Measurements from ENCODE around the gene MED25. TPM values are rescaled to one million over a fixed set of nuclear protein-coding genes. Genes with fewer than 3 reads are reported as not detected.

Gene MED25
- total and polyA plus RNA-seq, 12 donors = 39.5 to 149 (median 54.9) TPM

- intact Hi-C loops (cut with DNase I) = loop anchor here in 6 of 10 donors (2.0 to 5.0 kb wide), 5 partner anchors 25 to 39 kb away; partner anchors contain the start of genes FUZ (in 3 of the 6), MED25 (in 2 of the 6), AKT1S1 (in 1 of the 6) and TBC1D17 (in 1 of the 6)
- Histone ChIP-seq H3K27me3 (no peaks in the 10 kb centered on the region), H3K4me1 (peaks cover 9 to 49% (median 29%) of the 10 kb centered on the region in 9 donors), H3K27ac (peak overlapping the region; percentile 96 to 100 (median 99)), H3K4me3 (peak overlapping the region; percentile 71 to 100 (median 86)), H3K9me3 (peaks cover 0 to 10% (median 0%) of the 10 kb centered on the region in 11 donors), H3K36me3 (peaks cover 0 to 26% (median 8%) of the 10 kb centered on the region in 9 donors)
- WGBS, 2 donors = 1 to 2% methylated on average over 66 to 78 of the region's 78 CpGs
- TF ChIP-seq, protein P1, sequence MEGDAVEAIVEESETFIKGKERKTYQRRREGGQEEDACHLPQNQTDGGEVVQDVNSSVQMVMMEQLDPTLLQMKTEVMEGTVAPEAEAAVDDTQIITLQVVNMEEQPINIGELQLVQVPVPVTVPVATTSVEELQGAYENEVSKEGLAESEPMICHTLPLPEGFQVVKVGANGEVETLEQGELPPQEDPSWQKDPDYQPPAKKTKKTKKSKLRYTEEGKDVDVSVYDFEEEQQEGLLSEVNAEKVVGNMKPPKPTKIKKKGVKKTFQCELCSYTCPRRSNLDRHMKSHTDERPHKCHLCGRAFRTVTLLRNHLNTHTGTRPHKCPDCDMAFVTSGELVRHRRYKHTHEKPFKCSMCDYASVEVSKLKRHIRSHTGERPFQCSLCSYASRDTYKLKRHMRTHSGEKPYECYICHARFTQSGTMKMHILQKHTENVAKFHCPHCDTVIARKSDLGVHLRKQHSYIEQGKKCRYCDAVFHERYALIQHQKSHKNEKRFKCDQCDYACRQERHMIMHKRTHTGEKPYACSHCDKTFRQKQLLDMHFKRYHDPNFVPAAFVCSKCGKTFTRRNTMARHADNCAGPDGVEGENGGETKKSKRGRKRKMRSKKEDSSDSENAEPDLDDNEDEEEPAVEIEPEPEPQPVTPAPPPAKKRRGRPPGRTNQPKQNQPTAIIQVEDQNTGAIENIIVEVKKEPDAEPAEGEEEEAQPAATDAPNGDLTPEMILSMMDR (IDR thresholded peaks at IDR 0.05) = peak in 1 of 9 donors; percentile 7
- ATAC-seq (no peak), DNase-seq (peak; percentile 45 to 46)
Observed at GRCh38 chr19:49851456-49852259, 33.6 kb downstream of the MED25 start.

- WGBS, 2 donors = 76 to 77% methylated on average over 14 of the region's 14 CpGs
- no peaks in the 10 kb centered on the region for H3K27me3 ChIP-seq
- H3K36me3 ChIP-seq = peaks cover 0 to 36% (median 14%) of the 10 kb centered on the region in 9 donors
- H3K27ac ChIP-seq = no peak overlapping the region
- peak overlapping the region in 6 of 10 donors; percentile 74 to 100 (median 84) for H3K4me3 ChIP-seq
- TF ChIP-seq, protein P1 (IDR thresholded peaks at IDR 0.05) = no peak
- DNase-seq (no peak), ATAC-seq (no peak)
- H3K9me3 ChIP-seq = peaks cover 0 to 10% (median 0%) of the 10 kb centered on the region in 11 donors
- intact Hi-C loops (cut with DNase I) = loop anchor here in 4 of 10 donors (5.0 kb wide), 2 partner anchors 35 to 40 kb away; partner anchors contain the start of genes FUZ (in 3 of the 4) and MED25 (in 1 of the 4)
- H3K4me1 ChIP-seq = peaks cover 9 to 49% (median 29%) of the 10 kb centered on the region in 9 donors
Observed at GRCh38 chr19:49852631-49853126, 34.6 kb downstream of the MED25 start.

DNA sequence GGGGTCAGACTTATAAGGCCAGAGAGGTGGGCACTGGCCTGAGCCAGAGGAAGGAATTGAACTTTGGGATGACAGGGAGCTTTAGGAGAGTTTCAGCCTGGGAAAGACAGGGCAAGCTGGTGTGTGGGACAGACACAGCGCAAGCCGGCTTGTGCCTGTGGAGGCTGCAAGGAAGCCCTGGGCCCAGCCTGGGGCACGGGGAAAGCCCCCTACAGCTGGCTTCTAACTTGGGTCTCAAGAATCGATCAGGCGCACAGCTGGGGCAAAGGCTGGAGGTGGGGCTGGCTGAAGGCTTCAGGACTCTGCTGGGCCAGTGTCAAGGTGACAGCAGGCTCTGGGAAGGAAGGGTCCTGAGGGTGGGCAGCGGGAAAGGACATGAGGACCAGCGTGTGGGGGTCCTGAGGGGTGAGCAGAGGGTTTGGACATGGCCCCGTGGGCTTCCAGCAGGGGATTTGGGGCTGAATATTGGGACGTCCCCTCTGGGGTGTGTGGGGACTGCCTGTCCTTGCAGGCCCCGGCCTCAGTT, 35.8 kb downstream of the MED25 start:
- Histone ChIP-seq H3K9me3 (peaks cover 0 to 8% (median 0%) of the 10 kb centered on the region in 11 donors), H3K36me3 (peaks cover 0 to 48% (median 21%) of the 10 kb centered on the region in 9 donors), H3K27me3 (no peaks in the 10 kb centered on the region), H3K27ac (no peak overlapping the region), H3K4me3 (no peak overlapping the region), H3K4me1 (peaks cover 9 to 40% (median 29%) of the 10 kb centered on the region in 9 donors)
- TF ChIP-seq, protein P1 (IDR thresholded peaks at IDR 0.05) = no peak
- intact Hi-C loops (cut with DNase I) = loop anchor here in 4 of 10 donors (5.0 kb wide), 2 partner anchors 37 to 42 kb away; partner anchors contain the start of genes FUZ (in 3 of the 4) and MED25 (in 1 of the 4)
- ATAC-seq = no peak
- WGBS, 2 donors = 88 to 89% methylated on average over 10 of the region's 10 CpGs
- no peak for DNase-seq

Data from heart right ventricle (tissue), 16 donors.